H1 (cell line): Measurements from ENCODE around the gene GMFB. TPM values are rescaled to one million over a fixed set of nuclear protein-coding genes. Genes with fewer than 3 reads are reported as not detected.

ENCODE experiments used
- CTCF ChIA-PET: fragments of 300-600 bp; sonication (Branson Sonifier 250); formaldehyde crosslinking; loops from one replicate; lab custom pipeline; 2021; ENCODE audit not compliant: partially characterized antibody; lab: Charles Lee
- POLR2A ChIA-PET: fragments of 300-600 bp; sonication (Branson Sonifier 250); formaldehyde crosslinking; loops from one replicate; lab custom pipeline; 2021; ENCODE audit warnings: inconsistent platforms; ENCODE audit not compliant: partially characterized antibody; lab: Charles Lee
- DNase-seq, 2 experiments: peaks; one replicate each; pipeline versions ENCODE4 v3.0.0 to v3.0.0-alpha.2; 2010 to 2022; ENCODE audit warnings: low spot score in 2 of 2, low read depth in 1 of 2, mixed read lengths in 1 of 2
- FAIRE-seq: peaks from 2 replicates; lab custom pipeline; 2011; peaks lifted over from hg19 to GRCh38; lab: Jason Lieb, UNC
- H2AFZ ChIP-seq: 2 replicates; pipeline ENCODE4 v1.8.1; 2012; ENCODE audit warnings: low read length, inconsistent platforms
- H2AK5ac ChIP-seq: 2 replicates; pipeline ENCODE4 v1.6.1; 2013; ENCODE audit warnings: low read depth, low read length
- H2BK120ac ChIP-seq: replicated peaks from 2 replicates; pipeline ENCODE3; 2013; ENCODE audit warnings: low read depth, low read length, inconsistent platforms
- H2BK12ac ChIP-seq: 2 replicates; pipeline ENCODE4 v1.6.1; 2013; ENCODE audit warnings: low read depth, low read length
- H2BK15ac ChIP-seq: 2 replicates; pipeline ENCODE4 v1.6.1; 2013; ENCODE audit warnings: low read length
- H2BK20ac ChIP-seq: 2 replicates; pipeline ENCODE4 v1.6.1; 2013; ENCODE audit warnings: low read length
- H2BK5ac ChIP-seq: 2 replicates; pipeline ENCODE4 v1.6.1; 2013; ENCODE audit warnings: low read depth, low read length
- H3K14ac ChIP-seq: 2 replicates; pipeline ENCODE4 v1.6.1; 2013; ENCODE audit warnings: inconsistent platforms; ENCODE audit not compliant: insufficient read length
- H3K18ac ChIP-seq: 2 replicates; pipeline ENCODE4 v1.6.1; 2013; ENCODE audit warnings: low read length; ENCODE audit errors: extremely low read depth
- H3K23ac ChIP-seq: 2 replicates; pipeline ENCODE4 v1.6.1; 2013; ENCODE audit warnings: inconsistent platforms; ENCODE audit not compliant: insufficient read length
- H3K23me2 ChIP-seq: 2 replicates; pipeline ENCODE4 v1.6.1; 2013; ENCODE audit warnings: low read depth, low read length
- H3K27ac ChIP-seq: 2 replicates; pipeline ENCODE4 v1.6.1; 2011; ENCODE audit warnings: low read depth, low read length, inconsistent platforms
- H3K27me3 ChIP-seq, 4 experiments: replicated peaks in 1 of 4; 1 replicate in 1 of 4; 2 replicates in 3 of 4; pipeline versions ENCODE4 v1.6.1 to v1.8.1; 2011 to 2013; ENCODE audit warnings: low read length in 3 of 4, mild to moderate bottlenecking in 3 of 4, inconsistent platforms in 2 of 4, mixed read lengths in 2 of 4, moderate library complexity in 1 of 4; ENCODE audit not compliant: control insufficient read depth in 3 of 4, insufficient read depth in 3 of 4; ENCODE audit errors: extremely low read depth in 1 of 4
- H3K36me3 ChIP-seq, 4 experiments: 2 replicates each; pipeline versions ENCODE4 v1.6.1 to v1.8.1; 2011 to 2013; ENCODE audit warnings: mild to moderate bottlenecking in 4 of 4, low read length in 3 of 4, moderate library complexity in 2 of 4, control low read depth in 1 of 4, inconsistent platforms in 1 of 4; ENCODE audit not compliant: insufficient read depth in 4 of 4, control insufficient read depth in 2 of 4
- H3K4ac ChIP-seq: replicated peaks from 2 replicates; pipeline ENCODE3; 2013; ENCODE audit warnings: low read length, low read depth, mixed read lengths, inconsistent platforms; ENCODE audit not compliant: insufficient read length
- H3K4me1 ChIP-seq, 4 experiments: replicated peaks in 1 of 4; 1 replicate in 1 of 4; 2 replicates in 3 of 4; pipeline versions ENCODE4 v1.6.1 to v1.8.1; 2011 to 2013; ENCODE audit warnings: low read length in 3 of 4, inconsistent platforms in 2 of 4, mixed read lengths in 1 of 4; ENCODE audit not compliant: insufficient read depth in 4 of 4, control insufficient read depth in 3 of 4
- H3K4me2 ChIP-seq, 2 experiments: 2 replicates each; pipeline versions ENCODE4 v1.6.1 to v1.8.1; 2011 to 2013; ENCODE audit warnings: low read depth in 2 of 2, low read length in 2 of 2, control low read depth in 1 of 2, inconsistent platforms in 1 of 2, mild to moderate bottlenecking in 1 of 2; ENCODE audit not compliant: insufficient read depth in 1 of 2
- H3K4me3 ChIP-seq, 4 experiments: fragments of 200-600, 300-600 bp in 1 of 4; sonication (generic), shearing (Covaris generic), sonication (Bioruptor Twin) in 1 of 4; 2 replicates each; pipeline versions ENCODE4 v1.5.1 to v1.8.1; 2011 to 2016; ENCODE audit warnings: low read length in 4 of 4, low read depth in 3 of 4, control low read depth in 2 of 4, inconsistent platforms in 2 of 4, mild to moderate bottlenecking in 2 of 4, mixed read lengths in 1 of 4, moderate library complexity in 1 of 4; ENCODE audit not compliant: insufficient read depth in 2 of 4; ENCODE audit errors: extremely low read depth in 1 of 4
- H3K56ac ChIP-seq: replicated peaks from 2 replicates; pipeline ENCODE3; 2013; ENCODE audit warnings: low read depth, mild to moderate bottlenecking, mixed read lengths, low read length, inconsistent platforms; ENCODE audit not compliant: insufficient read length
- H3K79me1 ChIP-seq: 2 replicates; pipeline ENCODE4 v1.6.1; 2013; ENCODE audit warnings: low read depth, low read length, control low read depth
- H3K79me2 ChIP-seq, 2 experiments: 2 replicates each; pipeline versions ENCODE4 v1.6.1 to v1.8.1; 2012 to 2013; ENCODE audit warnings: low read length in 2 of 2, mild to moderate bottlenecking in 2 of 2, inconsistent platforms in 1 of 2; ENCODE audit not compliant: insufficient read depth in 2 of 2, control insufficient read depth in 1 of 2
- H3K9ac ChIP-seq, 4 experiments: replicated peaks in 1 of 4; 1 replicate in 1 of 4; 2 replicates in 3 of 4; pipeline versions ENCODE4 v1.6.1 to v1.8.1; 2011 to 2013; ENCODE audit warnings: low read depth in 3 of 4, low read length in 3 of 4, control low read depth in 2 of 4, mild to moderate bottlenecking in 2 of 4, moderate library complexity in 2 of 4, inconsistent platforms in 1 of 4; ENCODE audit errors: extremely low read depth in 1 of 4
- H3K9me3 ChIP-seq, 2 experiments: 2 replicates each; pipeline versions ENCODE4 v1.6.1 to v1.8.1; 2012 to 2013; ENCODE audit warnings: mild to moderate bottlenecking in 2 of 2, moderate library complexity in 2 of 2, control low read depth in 1 of 2, inconsistent platforms in 1 of 2, low read depth in 1 of 2, low read length in 1 of 2, mixed read lengths in 1 of 2; ENCODE audit not compliant: insufficient read depth in 2 of 2
- H4K20me1 ChIP-seq, 2 experiments: replicated peaks in 1 of 2; 2 replicates each; pipeline versions ENCODE3 to v1.8.1; 2011 to 2013; ENCODE audit warnings: inconsistent platforms in 2 of 2, low read length in 2 of 2, mild to moderate bottlenecking in 1 of 2; ENCODE audit not compliant: insufficient read depth in 2 of 2, control insufficient read depth in 1 of 2
- H4K5ac ChIP-seq: 2 replicates; pipeline ENCODE4 v1.6.1; 2013; ENCODE audit warnings: low read length, low read depth, mixed read lengths, inconsistent platforms; ENCODE audit not compliant: insufficient read length
- H4K8ac ChIP-seq: 2 replicates; pipeline ENCODE4 v1.8.0; 2013; ENCODE audit warnings: mild to moderate bottlenecking, moderate library complexity, low read length, inconsistent platforms; ENCODE audit not compliant: insufficient read depth; ENCODE audit errors: extremely low read depth
- H4K91ac ChIP-seq: replicated peaks from 2 replicates; pipeline ENCODE3; 2013; ENCODE audit warnings: low read length, mixed read lengths, inconsistent platforms; ENCODE audit not compliant: insufficient read length
- BCL11A ChIP-seq, 2 experiments: IDR thresholded peaks; one replicate each; pipeline ENCODE4 v1.6.1; 2011; ENCODE audit warnings: low read depth in 2 of 2, low read length in 2 of 2, mild to moderate bottlenecking in 2 of 2
- CREB1 ChIP-seq: IDR thresholded peaks from 2 replicates; pipeline ENCODE4 v1.6.1; 2012; ENCODE audit warnings: inconsistent platforms
- CTCF ChIP-seq, 3 experiments: IDR thresholded peaks; 1 replicate in 2 of 3; 2 replicates in 1 of 3; pipeline versions ENCODE4 v1.5.1 to v1.6.1; 2011; ENCODE audit warnings: low read length in 3 of 3, mild to moderate bottlenecking in 3 of 3, inconsistent platforms in 2 of 3, low read depth in 1 of 3, moderate library complexity in 1 of 3; ENCODE audit not compliant: insufficient read depth in 1 of 3; ENCODE audit errors: control extremely low read depth in 1 of 3
- HDAC6 ChIP-seq: IDR thresholded peaks from one replicate; pipeline ENCODE4 v1.7.1; 2012; ENCODE audit warnings: low read depth, mild to moderate bottlenecking, inconsistent platforms, low read length, moderate library complexity
- POLR2AphosphoS5 ChIP-seq: IDR thresholded peaks from 2 replicates; pipeline ENCODE4 v1.6.1; 2011; ENCODE audit warnings: low read depth, low read length
- RAD21 ChIP-seq, 2 experiments: IDR thresholded peaks in 1 of 2; conservative IDR thresholded peaks in 1 of 2; 2 replicates each; pipeline ENCODE4 v1.6.1; 2011; ENCODE audit warnings: low read depth in 2 of 2, low read length in 2 of 2, improper control_type of control experiment in 1 of 2, inconsistent platforms in 1 of 2, mild to moderate bottlenecking in 1 of 2, moderate library complexity in 1 of 2
- SIN3A ChIP-seq, 2 experiments: IDR thresholded peaks in 1 of 2; conservative IDR thresholded peaks in 1 of 2; 2 replicates each; pipeline ENCODE4 v1.6.1; 2011 to 2012; ENCODE audit warnings: low read length in 2 of 2, improper control_type of control experiment in 1 of 2, low read depth in 1 of 2, mild to moderate bottlenecking in 1 of 2
- SIRT6 ChIP-seq: IDR thresholded peaks from one replicate; pipeline ENCODE4 v1.7.1; 2012; ENCODE audit warnings: low read length, inconsistent platforms
- SIX5 ChIP-seq: IDR thresholded peaks from 2 replicates; pipeline ENCODE4 v1.6.1; 2011; ENCODE audit warnings: mild to moderate bottlenecking, low read depth, low read length
- SRF ChIP-seq: IDR thresholded peaks from 2 replicates; pipeline ENCODE4 v1.6.1; 2011; ENCODE audit warnings: mild to moderate bottlenecking, low read depth, low read length, moderate library complexity
- TAF7 ChIP-seq: optimal IDR thresholded peaks from 2 replicates; pipeline ENCODE3; 2011; ENCODE audit warnings: low read depth, mild to moderate bottlenecking, inconsistent platforms, low read length, moderate library complexity, borderline replicate concordance
- WGBS, 2 experiments: shearing (Covaris generic) in 1 of 2; methylation state at CpG; one replicate each; pipeline versions ENCODE4 v1.1.6 to v1.1.7; 2013 to 2015; ENCODE audit warnings: low lambda C conversion rate in 2 of 2, mixed read lengths in 2 of 2, inconsistent platforms in 1 of 2, low coverage in 1 of 2, missing lambda C conversion rate in 1 of 2; ENCODE audit not compliant: insufficient replicate concordance in 2 of 2, insufficient coverage in 1 of 2, insufficient read length in 1 of 2; ENCODE audit errors: extremely low coverage in 1 of 2, missing lambda C conversion rate in 1 of 2; 5-methylcytosine and 5-hydroxymethylcytosine counted together
- polyA plus RNA-seq, 7 experiments: library from polyadenylated mRNA; depleted of rRNA in 3 of 7; stranded (reverse) in 5 of 7; unstranded in 2 of 7; fragments of >200 nt in 5 of 7; fragments of 200-250 nt in 2 of 7; gene quantifications; 1 replicate in 5 of 7; 2 replicates in 1 of 7; 4 replicates in 1 of 7; pipeline versions ENCODE4 v1.2.1 to v1.2.3, GENCODE V29; 2011 to 2013; ENCODE audit warnings: missing spikeins in 2 of 7, mixed read lengths in 2 of 7
- total RNA-seq: library from RNA; stranded (reverse); fragmentation: NEBNext Ultra II Directional; extraction: Animal tissue kit (Norgen Biotek cat#: 25700); gene quantifications from 2 replicates; pipeline ENCODE4 v1.2.1, GENCODE V29; 2021

The GMFB gene
- total and polyA plus RNA-seq, 2 of the 8 experiments (the other 6 are each of a cell fraction or from before 2014, with no cell fraction given): 17.9 to 77.3 TPM

GRCh38 chr14:54440037-54440436 is 48.7 kb downstream of the GMFB start:
- no peak overlapping the region for H4K8ac ChIP-seq
- no peaks in the 10 kb centered on the region; the same call in 1 of the 2 replicates for H3K23me2 ChIP-seq
- no peak overlapping the region for H3K14ac ChIP-seq
- no peak overlapping the region for H4K5ac ChIP-seq
- peaks cover 2% of the 10 kb centered on the region in 2 experiments for H4K20me1 ChIP-seq
- no peak overlapping the region for H2AFZ ChIP-seq
- DNase-seq (no peak), FAIRE-seq (no peak)
- H2BK12ac ChIP-seq: no peak overlapping the region
- 67% methylated on average over 7 of the region's 7 CpGs; no CpG with 5 or more reads in 1 of the 2 experiments for WGBS, 2 experiments
- H3K27me3 ChIP-seq: no peaks in the 10 kb centered on the region
- no peak overlapping the region for H2BK5ac ChIP-seq
- H2BK20ac ChIP-seq: no peak overlapping the region
- H3K9me3 ChIP-seq: no peaks in the 10 kb centered on the region
- H3K4me1 ChIP-seq: peaks cover 0 to 9% (median 6%) of the 10 kb centered on the region in 4 experiments; a peak in 5 of 7 replicates
- no peak overlapping the region for H3K23ac ChIP-seq
- peaks cover 5% of the 10 kb centered on the region for H3K79me1 ChIP-seq
- no peak overlapping the region for H4K91ac ChIP-seq
- no peak overlapping the region for H3K27ac ChIP-seq
- no peak overlapping the region for H2BK120ac ChIP-seq
- no peak overlapping the region for H2BK15ac ChIP-seq
- peak overlapping the region in 1 of 4 experiments; percentile 85; a peak in 1 of 7 replicates for H3K9ac ChIP-seq
- H3K4me2 ChIP-seq: peak overlapping the region; percentile 64 to 72
- H3K56ac ChIP-seq: no peak overlapping the region
- peaks cover 27 to 56% of the 10 kb centered on the region in 2 experiments for H3K79me2 ChIP-seq
- peak overlapping the region; percentile 79 to 92 (median 85) for H3K4me3 ChIP-seq
- ChIA-PET POLR2A (interaction anchor here (1.0 to 1.7 kb wide), 5 partner anchors 8 to 72 kb away, joined by 3 to 5 read pairs (median 4); no protein-coding TSS in a partner anchor), CTCF (interaction anchor here (1.2 to 2.5 kb wide), 4 partner anchors 16 to 72 kb away, joined by 3 to 7 read pairs (median 4); partner anchors contain the start of gene CDKN3)
- peaks cover 0 to 3% (median 0%) of the 10 kb centered on the region in 4 experiments; a peak in 1 of 8 replicates for H3K36me3 ChIP-seq
- no peak overlapping the region for H3K4ac ChIP-seq
- H3K18ac ChIP-seq: no peak overlapping the region
- H2AK5ac ChIP-seq: no peak overlapping the region
- TF ChIP-seq CREB1 (no peak), HDAC6 (no peak), SIN3A (conservative IDR thresholded peaks at IDR 0.05 in 1 of 2, IDR thresholded peaks at IDR 0.05 in 1 of 2; ENCODE audit: low read depth in 1 of 2, low read length in 2 of 2) (no peak), SRF (no peak), CTCF (IDR thresholded peaks at IDR 0.05; ENCODE audit: control extremely low read depth in 1 of 3, insufficient read depth in 1 of 3, low read depth in 1 of 3, low read length in 3 of 3) (no peak), TAF7 (no peak), SIRT6 (no peak), RAD21 (IDR thresholded peaks at IDR 0.05 in 1 of 2, conservative IDR thresholded peaks at IDR 0.05 in 1 of 2; ENCODE audit: low read depth in 2 of 2, low read length in 2 of 2) (no peak), POLR2AphosphoS5 (no peak), SIX5 (no peak), BCL11A (IDR thresholded peaks at IDR 0.05; ENCODE audit: low read depth in 2 of 2, low read length in 2 of 2) (no peak)
